Fibroblast of skin of scalp (primary cell): ENCODE results near the gene GALNTL6.
"Not testable (repeated sequence)": the region's sequence is repeated elsewhere in the genome, so short reads cannot be mapped to it uniquely, and the experiment has no call there.

Experiments
- DNase-seq: peaks from one replicate; pipeline ENCODE4 v3.0.0-alpha.2; 2013

Gene GALNTL6

DNA sequence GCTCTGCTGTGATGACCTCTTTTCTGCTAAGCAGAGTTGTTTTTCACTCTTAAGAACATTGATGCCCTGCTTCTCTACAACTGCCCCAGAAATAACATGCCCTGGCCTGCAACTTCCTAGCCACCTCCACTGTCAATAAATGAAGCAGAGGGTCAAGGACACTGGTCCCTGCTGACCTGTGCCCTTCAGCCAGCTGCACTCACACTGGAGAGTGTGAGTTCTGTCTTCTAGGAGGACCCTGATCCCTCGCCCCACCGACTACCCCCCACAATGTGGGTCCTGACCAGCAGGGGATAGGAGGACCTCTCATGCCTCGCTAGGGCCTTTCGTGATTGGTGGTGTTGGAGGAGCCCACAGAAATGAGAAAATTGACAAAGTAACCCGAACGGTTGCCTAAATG, 947.3 kb downstream of the GALNTL6 start:
- no peak for DNase-seq

DNA sequence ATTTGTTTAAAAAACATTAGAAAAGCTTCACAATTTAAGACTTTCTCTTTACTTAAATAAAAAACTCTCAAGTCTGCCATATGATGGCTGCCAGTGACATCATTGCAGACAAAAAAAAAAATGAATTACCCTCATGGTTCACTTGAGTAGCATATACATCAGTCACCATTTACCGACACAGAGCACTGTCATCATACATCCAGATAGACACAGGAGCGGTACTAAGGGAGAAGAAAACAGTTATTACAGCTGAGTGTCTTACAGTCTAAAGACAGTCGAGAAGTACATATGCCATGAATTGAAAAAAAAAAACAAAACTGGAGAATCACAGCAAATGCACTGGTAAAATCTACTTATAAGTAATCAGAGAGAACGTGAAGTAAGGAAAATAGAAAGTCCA, 949.7 kb downstream of the GALNTL6 start:
- DNase-seq, result no peak

DNA sequence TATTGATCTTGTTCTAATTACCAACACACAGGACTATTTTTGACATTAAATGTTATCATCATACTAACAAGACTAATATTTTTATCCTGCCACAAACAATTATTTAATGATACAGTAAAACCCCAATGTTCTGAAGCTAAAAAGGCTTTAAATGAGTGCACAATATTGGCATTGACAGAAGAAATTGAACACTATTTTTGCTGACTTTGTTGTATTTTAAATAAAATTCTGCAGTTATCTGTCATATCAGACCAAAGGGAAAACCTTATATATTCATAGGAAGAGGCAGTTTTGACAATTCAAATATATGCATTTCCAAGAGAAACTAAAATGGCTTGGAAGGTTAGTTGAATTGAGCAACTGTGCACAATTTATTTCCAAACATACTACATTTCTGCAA, 957.6 kb downstream of the GALNTL6 start:
- DNase-seq, result no peak

DNA sequence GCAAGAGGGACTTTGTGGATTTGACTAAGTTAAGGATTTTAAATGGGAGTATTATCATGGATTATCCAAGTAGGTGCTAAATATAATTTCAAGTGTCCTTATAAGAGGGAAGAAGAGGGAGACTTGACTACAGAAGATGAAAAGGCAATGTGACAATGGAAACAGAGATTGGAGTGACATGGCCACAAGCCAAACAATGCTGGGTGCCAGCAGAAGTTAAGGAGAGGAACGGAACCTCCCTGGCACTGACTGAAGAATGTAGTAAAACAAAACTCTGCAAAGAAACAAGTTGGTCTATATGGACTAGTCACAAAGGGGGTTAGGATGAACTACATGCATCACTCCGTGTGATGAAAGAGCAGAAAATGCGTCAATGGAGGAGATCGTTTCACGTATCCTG, 959.6 kb downstream of the GALNTL6 start:
- DNase-seq, result no peak

DNA sequence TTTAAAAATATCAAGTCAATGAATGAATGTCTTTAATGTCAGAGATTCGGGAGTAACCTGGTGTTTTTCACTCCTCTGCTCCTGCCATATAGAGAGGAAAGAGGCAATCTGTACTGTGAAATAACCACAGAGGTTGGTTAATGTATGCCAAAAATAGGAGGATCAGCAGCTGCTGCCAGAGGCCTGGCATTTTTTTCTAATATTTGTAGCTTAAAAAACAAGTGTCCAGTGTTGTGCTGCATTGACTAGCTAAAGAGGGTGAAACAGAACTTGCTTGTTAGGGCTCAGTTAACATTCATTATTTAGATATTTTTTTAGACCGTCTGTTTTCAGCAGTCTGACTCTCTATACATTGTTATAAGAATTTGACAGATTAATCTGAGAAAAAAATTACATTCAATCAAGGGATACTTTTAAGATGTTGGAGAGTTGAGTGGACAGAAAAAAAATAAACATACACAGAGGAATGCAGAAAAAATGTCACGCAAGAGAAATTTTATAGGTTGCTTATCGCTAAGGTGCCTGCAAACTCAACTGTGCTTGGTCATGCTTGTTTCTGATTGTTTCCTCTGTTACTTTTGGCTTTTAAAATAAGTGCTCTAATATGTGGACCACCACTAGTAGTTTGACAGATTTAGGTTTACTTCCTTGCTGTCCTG, 963.1 kb downstream of the GALNTL6 start:
- no peak for DNase-seq

DNA sequence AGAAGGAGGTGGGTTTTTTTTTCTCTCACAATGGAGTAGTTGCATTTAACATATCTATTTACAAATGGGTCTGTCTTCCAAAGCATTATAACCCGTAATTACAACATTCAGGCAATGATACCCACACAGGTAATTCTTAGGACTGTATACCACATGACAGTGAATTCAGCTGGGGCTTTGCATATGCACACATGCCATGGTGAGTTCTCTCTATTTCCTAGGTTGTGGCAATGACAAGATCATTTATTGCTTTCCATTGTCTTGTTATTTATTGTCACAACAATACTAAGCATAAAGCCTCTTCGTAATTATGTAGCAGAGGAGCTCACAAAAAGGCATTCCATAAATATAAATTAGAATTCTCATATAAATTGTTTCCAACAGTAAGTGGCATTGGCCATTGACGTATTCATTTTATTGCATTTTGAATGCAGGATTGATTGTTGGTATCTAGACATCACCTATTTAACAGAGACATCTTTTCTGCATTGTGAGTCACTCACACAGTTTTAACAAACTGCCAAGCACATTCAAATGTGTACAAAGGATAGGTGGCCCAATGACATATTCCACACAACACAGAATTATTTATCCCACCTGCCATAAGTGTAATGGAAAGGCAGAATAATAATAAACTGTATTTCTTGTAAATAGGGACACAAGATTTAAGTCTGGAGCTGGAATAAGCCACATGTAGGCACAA, 964.7 kb downstream of the GALNTL6 start:
- no peak for DNase-seq

DNA sequence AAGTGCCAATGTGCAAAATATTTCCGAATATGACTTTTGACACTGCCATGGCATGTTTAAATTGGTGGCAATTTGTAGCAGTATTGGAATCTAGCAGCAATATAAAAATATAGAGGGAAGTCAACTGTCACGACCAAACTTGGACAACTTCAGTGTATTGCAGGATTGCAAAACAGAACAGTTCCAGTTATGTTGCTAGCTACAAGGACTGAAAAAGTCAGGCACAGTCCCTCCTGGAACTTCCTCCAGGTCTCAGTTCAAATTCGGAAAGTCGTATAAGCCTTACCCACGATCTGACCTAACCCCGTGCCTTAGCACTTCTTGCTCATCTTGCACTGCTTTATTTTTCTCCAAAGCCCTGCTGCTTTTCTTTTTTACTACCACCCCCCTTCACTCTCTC, 965.4 kb downstream of the GALNTL6 start:
- DNase-seq, result no peak

DNA sequence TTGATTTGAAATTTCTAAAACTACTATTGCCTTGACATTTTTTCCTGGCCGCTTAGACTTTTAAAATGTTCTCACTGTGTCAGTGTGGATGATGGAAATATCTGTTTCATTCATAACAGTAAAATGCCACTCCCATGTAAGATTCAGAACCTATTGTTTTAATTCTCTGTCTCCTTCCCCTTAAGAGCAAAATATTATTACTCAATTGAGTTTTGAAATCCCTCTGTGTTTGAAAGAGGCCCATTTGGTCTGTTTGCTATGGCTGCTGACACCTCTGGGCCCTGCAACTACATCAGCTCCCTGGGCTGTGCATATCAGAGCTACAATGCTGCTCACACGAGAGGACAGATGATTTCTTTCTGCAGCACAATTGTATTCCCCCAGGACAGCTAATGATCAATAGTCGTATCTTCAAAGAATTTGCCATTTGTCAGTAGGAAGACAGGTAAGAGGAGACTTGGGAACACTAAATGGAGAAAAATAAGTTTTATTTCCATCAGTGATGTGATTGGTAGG, 967.4 kb downstream of the GALNTL6 start:
- no peak for DNase-seq

DNA sequence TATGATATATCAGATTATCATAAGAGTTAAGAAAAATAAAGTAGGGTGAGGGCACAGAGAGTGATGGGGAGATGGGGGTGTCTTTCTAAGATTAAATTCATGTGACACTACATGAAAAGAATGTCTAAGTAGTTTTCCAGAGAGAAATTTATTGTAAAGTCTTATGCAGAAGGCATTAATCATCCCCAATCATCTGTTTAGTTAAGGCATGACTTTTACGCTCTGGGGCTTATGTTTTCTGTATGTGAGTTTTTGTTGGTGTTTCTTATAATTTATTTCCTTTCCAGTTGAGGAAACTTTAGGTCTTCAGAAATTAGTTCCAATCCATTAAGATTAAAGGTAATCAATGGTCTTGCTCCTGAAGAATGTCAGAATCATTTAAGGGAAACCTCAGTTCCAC, 972.4 kb downstream of the GALNTL6 start:
- DNase-seq, result peak; percentile 1

DNA sequence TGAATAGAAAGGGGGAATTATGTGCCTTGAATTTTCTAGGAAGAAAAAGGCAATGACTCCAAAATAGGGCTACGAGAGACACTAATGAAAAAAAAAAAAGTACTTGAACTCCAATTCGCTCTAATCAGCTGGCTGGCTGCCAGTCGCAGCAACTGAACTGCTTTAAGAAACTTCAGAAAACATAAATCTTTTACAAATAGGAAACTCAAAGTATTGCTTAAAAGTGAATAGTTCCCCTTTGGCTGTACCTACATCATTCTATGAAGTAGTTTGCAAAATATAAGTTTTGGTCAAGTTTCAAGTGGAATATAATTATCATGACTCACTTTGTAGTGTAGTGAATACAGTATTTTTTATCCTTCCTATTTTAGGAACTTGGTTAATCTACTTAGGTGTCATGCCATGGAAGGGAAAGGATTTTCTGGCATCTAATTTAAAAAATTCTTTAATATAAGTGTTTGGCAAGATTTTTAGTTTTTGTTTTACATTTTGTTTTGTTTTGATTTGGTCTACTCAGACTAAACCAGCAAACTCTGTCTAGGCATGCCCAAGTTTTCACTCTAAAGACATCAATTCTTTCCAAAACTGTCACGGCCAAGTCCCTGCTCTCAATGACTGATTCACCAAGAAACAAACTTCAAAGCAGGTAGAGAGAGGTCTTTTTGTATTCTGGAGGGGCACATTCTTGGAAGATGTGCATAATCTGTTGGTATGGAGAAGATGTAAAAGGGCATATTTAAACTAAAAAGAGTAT, 973.0 kb downstream of the GALNTL6 start:
- peak; percentile 5 for DNase-seq

DNA sequence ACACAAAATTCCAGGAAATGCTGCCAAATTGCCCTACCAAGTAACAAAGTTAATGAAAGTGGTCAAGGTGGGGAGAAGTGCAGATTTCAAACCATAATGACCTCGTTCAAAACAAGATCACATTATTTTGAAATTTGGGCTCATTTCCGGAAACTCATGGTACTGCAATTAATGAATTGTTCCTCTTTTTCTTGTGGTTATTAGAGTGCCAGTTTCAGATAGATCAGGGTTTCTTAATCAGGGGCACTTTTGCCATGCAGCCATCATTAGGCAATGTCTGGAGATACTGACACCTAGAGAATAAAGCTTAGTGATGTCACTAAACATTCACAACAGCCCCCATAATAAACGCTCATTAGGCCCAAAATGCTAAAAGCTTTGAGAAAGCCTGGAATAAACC, 973.9 kb downstream of the GALNTL6 start:
- DNase-seq, result no peak

DNA sequence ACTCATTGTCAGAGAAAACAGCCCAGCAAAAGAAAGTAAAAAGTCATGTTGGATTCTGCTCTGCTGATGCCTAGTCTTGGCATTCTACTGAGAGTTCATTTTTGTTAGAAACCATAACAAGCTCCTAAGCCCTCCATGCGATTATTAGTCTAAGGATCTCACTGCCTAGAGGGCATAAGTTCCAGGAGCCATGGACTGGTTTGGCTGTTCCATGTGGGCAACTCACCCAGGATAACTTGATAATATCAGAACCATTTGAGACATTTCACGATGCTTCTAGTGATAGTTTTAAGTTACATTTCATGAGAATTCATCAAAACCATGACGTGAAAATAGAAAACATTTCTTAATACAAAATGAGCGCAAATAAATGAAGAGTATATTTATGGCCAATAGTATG, 978.6 kb downstream of the GALNTL6 start:
- DNase-seq, result no peak

DNA sequence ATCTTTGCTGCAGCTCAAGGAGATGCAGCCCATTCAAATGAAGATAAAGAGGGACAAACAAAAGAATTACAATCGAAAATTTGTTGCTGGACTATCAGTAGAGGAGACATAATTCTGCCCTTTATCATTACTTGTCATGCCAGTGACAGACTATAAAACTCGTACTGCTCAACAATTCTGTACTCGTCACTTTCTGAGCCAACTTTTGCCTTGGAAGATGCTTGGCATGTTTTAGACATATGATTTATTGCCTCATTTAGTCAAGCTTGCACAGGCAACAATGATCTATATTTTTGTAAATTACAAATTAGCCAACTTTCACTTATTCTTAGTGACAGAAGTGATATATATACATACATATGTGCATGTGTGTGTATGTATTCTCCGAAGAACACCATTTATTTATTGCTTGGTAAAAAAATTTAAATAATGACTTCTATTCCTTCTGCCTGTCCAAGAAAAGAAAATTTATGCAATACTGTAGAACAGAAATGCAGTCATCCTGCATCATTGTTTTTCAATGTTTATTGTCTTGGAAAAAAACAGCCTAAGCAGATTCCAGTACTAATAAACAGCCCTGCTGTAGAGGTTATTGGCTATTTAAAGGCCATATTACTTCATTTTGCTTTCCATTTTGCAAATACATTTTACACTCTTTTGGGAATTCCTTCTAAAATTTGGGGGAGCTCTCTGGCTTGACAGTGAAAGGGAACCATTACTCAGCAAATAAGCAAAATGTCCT, 980.5 kb downstream of the GALNTL6 start:
- DNase-seq, result no peak

DNA sequence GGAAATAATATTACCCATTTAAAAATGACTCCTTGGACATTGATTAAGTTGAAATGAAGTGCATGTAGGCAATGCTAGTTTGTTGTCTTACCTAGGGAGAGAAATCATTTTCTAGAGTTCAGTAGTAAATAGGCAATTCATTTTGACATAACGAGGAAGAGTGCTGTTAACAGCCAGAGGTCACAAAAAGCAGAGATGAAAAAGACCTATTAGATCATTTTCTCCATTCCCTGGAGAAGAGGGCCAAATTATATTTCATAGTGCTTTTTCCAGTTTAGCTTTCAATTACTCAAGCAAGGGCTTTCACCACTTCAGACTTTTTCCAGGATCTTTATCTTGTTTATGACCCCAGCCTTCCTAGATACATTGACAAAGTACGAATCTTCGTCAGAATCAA, 981.1 kb downstream of the GALNTL6 start:
- no peak for DNase-seq

DNA sequence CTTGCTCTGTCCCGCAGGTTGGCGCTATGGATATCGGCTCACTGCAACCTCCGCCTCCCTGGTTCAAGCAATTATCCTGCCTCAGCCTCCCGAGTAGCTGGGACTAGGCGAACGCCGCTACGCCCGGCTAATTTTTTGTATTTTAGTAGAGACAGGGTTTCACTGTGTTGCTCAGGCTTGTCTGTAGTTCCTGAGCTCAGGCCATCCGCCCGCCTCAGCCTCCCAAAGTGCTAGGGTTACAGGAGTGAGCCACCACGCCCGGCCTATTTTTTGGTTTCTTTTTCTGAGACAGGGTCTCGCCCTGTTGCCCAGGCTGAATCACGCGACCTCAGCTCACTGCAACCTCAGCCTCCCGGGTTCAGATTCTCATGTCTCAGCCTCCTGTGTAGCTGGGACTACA, 984.1 kb downstream of the GALNTL6 start:
- not testable (repeated sequence) for DNase-seq

DNA sequence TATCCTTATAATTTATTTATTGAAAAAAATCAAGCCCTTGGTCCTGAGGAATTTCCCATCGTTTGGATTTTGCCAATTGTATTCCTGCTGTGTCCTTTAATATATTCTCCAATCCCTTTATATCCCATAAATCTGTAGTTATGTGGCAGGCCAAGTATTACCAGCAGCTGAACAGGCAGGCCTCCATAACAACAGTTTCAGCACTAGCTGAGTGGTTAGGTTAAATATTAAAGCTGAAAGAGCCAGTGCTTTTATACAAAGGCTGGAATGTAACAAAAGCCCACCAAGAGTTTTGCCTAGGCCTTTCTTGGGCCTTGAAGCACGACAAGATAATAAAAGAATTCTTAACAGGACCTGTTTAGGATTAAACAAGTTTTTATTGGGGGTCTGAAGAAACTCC, 988.8 kb downstream of the GALNTL6 start:
- no peak for DNase-seq

DNA sequence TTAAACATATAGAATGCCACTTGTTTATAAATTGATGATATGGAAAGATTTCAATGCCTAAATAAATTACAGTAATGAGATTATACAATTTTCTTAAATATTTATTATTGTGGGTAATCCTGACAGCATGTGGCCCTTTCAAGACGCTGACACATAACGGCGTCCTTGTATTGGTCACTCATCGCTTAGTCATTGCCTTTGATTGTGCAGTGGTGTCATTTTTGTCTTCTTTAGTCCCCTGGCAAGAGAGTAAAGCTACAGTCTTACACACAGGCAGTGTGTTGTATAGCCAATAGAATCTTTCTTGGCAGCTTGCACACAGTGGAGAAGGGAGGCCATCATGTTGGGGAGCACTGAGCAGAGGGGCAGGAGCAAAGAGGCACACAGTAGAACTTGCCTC, 993.6 kb downstream of the GALNTL6 start:
- DNase-seq, result no peak

DNA sequence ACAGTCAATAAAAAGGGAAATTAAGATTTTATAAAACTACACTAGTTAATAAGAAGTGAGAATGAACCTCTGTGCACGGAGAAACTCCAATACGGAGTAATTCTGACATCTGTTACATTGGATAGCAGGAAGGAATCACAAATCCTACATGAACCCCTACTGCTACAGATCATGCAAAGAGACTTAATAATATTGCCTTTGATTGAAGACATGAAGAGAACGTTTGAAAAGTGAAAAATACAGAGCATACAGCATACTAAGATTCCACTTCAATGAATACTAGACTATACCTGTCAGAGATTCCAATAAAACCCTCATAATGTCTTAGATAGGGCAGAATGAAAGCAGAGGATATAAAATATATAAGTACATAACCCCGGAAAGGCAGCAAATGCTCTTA, 995.0 kb downstream of the GALNTL6 start:
- DNase-seq, result no peak

DNA sequence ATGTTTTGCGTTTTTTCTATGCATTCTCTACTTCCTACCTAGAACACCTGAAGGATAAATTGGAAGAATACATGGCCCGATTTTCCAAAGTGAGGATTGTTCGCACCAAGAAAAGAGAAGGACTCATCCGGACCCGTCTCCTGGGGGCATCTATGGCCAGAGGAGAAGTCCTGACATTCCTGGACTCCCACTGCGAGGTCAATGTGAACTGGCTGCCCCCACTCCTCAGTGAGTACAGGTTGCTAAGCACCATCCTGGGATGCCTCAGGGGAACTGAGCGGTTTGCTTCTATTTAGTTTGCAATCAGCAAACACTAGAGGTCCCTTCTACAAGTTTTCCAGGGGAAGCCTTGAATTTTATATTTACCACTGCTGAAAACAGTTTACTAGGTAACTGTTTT, 996.1 kb downstream of the GALNTL6 start:
- DNase-seq, result no peak

DNA sequence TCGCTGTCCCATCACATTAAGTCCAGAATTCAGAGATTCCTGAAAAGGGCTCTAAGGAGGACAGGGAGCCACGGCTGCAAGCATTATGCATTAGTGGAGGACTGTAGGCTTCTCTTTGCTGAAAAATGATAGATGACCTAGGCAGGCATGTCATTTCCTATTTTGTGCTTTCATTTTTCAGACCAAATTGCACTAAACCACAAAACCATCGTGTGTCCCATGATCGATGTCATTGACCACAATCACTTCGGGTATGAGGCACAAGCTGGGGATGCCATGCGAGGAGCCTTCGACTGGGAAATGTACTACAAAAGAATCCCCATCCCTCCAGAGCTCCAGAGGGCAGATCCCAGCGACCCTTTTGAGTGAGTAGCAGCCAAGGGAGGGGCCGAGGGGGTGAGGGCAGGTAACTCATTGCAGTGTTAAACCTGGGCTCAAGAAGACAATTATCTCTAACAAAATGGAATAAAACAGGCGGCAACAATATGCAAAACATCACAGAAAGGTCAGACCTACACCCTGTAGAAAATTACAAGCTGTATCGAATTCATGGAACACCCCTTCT, 1000.2 kb downstream of the GALNTL6 start:
- DNase-seq, result peak; percentile 42

DNA sequence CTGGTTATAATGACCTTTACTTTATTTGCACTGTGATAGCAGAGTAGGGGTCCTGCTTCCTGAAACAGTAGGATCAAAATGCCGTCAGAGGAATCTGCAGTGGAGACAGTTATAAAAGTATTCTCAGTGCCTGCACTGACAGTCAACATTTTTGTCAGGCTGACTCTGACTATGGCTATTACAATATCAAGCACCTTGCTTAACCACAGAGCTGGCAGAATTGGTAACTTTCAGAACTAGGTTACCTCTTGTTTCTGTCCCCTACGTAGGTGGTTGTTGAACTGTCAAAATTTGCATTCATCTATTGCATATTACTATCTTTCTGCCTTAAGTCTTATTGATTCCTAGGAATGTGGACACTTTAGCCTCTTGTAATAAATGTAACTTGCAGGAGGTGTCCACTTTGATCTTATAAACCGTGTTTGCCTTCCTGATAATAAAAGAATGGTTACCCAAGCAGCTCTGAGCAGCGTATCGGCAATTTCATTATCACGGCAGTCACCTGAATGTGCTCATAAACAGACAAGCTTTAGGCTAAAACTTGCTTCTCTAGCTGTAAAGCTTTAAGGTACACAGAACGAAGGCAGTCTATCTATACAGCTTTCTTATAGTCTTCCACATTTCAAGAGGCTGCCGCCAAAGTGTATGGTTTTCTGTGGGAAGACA, 1002.4 kb downstream of the GALNTL6 start:
- no peak for DNase-seq

DNA sequence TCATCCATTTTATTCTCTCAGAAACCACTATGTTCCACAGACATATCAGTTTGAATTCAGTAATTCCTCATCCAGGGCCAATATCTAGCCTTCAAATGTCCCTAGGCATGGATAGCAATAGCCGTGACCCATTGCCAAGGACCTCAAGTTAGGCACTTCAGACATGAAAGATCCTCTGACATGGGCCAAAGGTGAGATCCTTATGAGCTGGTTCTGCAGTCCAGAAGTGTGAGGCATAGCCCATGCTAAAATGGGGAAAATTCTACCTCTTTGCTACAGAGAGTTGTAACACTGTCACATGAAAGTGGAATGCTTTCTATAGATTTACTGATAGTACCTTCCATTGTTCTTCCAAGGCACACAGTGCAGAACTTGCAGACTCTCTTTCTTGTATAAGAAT, 1005.7 kb downstream of the GALNTL6 start:
- no peak for DNase-seq
